ENCODE results near the gene ASTN1.

- TF ChIP-seq CTCF (conservative IDR thresholded peaks at IDR 0.05) (no peak), EZH2 (IDR thresholded peaks at IDR 0.05; ENCODE audit: low read depth) (no peak)
Observed at GRCh38 chr1:176931526-176931925, 233.0 kb downstream of the ASTN1 start.
